ENCODE measurements around the gene NALF2.
A peak's percentile ranks its signal among the peaks of the same experiment; 100 is the strongest.

NALF2 gene

GRCh38 chrX:69530306-69530705 is 26.2 kb downstream of the NALF2 start:
- no peak for DNase-seq

- no peak for DNase-seq
Observed at GRCh38 chrX:69531031-69531755, 27.1 kb downstream of the NALF2 start.

GRCh38 chrX:69535661-69536060 is 31.5 kb downstream of the NALF2 start:
- DNase-seq, result no peak

GRCh38 chrX:69538321-69538876 is 34.3 kb downstream of the NALF2 start:
- DNase-seq, result peak; percentile 68

- no peak for DNase-seq
Observed at GRCh38 chrX:69539437-69539836, 35.3 kb downstream of the NALF2 start.

GRCh38 chrX:69541956-69542355 is 37.8 kb downstream of the NALF2 start:
- DNase-seq, result no peak

GRCh38 chrX:69543572-69543971 is 39.4 kb downstream of the NALF2 start:
- no peak for DNase-seq

- no peak for DNase-seq
Observed at GRCh38 chrX:69546417-69546816, 42.3 kb downstream of the NALF2 start.

GRCh38 chrX:69546978-69547377 is 42.9 kb downstream of the NALF2 start:
- DNase-seq, result no peak

- DNase-seq, result no peak
Observed at GRCh38 chrX:69551421-69552009, 47.4 kb downstream of the NALF2 start.

GRCh38 chrX:69552512-69552911 is 48.4 kb downstream of the NALF2 start:
- DNase-seq, result no peak
